Uterus (tissue), 4 donors: ENCODE measurements around the gene BCAS4. TPM values are rescaled to one million over a fixed set of nuclear protein-coding genes. Genes with fewer than 3 reads are reported as not detected.

Experiments
- DNase-seq, 2 donors: peaks; one replicate each; pipeline ENCODE4 v3.0.0-alpha.2; 2019 to 2020
- H3K27ac ChIP-seq, 2 donors: fragments of 200-600 bp; sonication (generic); 1 replicate in 1 of 2; 2 replicates in 1 of 2; pipeline ENCODE4 v1.5.1; 2016 to 2018
- H3K27me3 ChIP-seq, 2 donors: fragments of 200-600 bp; sonication (generic); one replicate each; pipeline ENCODE4 v1.5.1; 2018 to 2019; ENCODE audit warnings: control low read depth in 1 of 2
- H3K36me3 ChIP-seq, 2 donors: fragments of 200-600 bp; sonication (generic); one replicate each; pipeline ENCODE4 v1.5.1; 2019; ENCODE audit warnings: control low read depth in 1 of 2
- H3K4me1 ChIP-seq, 2 donors: fragments of 200-600 bp; sonication (generic); one replicate each; pipeline ENCODE4 v1.5.1; 2018 to 2019; ENCODE audit warnings: control low read depth in 1 of 2
- H3K4me3 ChIP-seq, 2 donors: fragments of 200-600 bp; sonication (generic); 1 replicate in 1 of 2; 2 replicates in 1 of 2; pipeline ENCODE4 v1.5.1; 2018 to 2019; ENCODE audit warnings: mild to moderate bottlenecking in 1 of 2
- H3K9me3 ChIP-seq, 2 donors: fragments of 200-600 bp; sonication (generic); one replicate each; pipeline ENCODE4 v1.5.1; 2019; ENCODE audit warnings: control low read depth in 1 of 2
- POLR2A ChIP-seq, 2 donors: fragments of 450-650 bp; IDR thresholded peaks; one replicate each; pipeline ENCODE4 v1.6.1; 2016; ENCODE audit warnings: antibody characterized with exemption in 2 of 2, mild to moderate bottlenecking in 1 of 2, moderate library complexity in 1 of 2
- intact Hi-C: fragments of 100-400 bp; cut with DNase I; formaldehyde crosslinking; loops from one replicate; pipeline ENCODE4 v1.15.1; 2023; ENCODE audit warnings: low total_unique reads
- total RNA-seq, 4 donors: library from RNA; depleted of rRNA in 3 of 4; stranded (reverse); fragments of >200 nt in 3 of 4; gene quantifications; one replicate each; pipeline versions ENCODE4 v1.1.0 to v1.2.4, GENCODE V29; 2014 to 2023
- TF ChIP-seq, protein P1 (sequence below), 4 experiments: fragments of 200-600 bp in 2 of 4; fragments of 450-650 bp in 2 of 4; sonication (generic) in 2 of 4; IDR thresholded peaks; one replicate each; pipeline ENCODE4 v1.5.1; 2016 to 2019; ENCODE audit warnings: antibody characterized with exemption in 4 of 4, mild to moderate bottlenecking in 2 of 4, moderate library complexity in 1 of 4
- donor health status: DM: yes; HTN: yes; CAD: no.

BCAS4 gene
- total RNA-seq, 4 donors from 2014 or later, result under 0.01 to 9.1 (median 3.5) TPM; not detected in 1

DNA sequence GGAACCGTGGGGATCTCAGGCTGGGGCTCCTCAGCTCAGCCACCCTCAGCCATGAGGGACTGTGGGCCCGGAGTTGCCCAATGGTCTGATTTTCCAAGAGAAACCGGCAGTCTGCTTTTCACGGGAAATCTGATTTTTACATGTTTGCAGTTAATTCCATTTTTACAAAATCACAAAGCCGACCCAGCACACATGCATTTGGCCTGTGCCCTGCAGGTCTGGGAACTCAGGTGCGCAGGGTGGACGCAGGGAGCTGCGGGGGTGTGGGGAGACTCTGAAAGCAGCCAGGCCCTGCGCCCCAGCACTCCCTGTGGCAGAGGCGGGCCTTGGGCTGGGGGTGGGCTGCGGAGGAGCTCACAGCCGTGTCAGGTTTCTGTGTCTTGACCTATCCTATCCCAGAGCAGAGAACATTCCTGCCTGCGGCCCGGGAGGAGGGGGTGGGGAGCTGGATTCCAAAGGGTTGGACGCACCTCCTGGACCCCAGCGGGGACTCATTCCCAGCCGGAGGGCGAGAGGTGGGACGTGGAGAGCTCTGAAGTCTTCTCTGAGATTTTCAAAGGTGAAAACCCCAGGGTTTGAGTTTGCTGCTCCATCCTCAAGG, 75.8 kb downstream of the BCAS4 start:
- intact Hi-C loops, result no loop called here
- Histone ChIP-seq H3K4me1 (no peaks in the 10 kb centered on the region), H3K27ac (no peak overlapping the region), H3K9me3 (no peaks in the 10 kb centered on the region), H3K4me3 (no peak overlapping the region), H3K27me3 (no peaks in the 10 kb centered on the region), H3K36me3 (no peaks in the 10 kb centered on the region)
- no peak for DNase-seq
- TF ChIP-seq, protein P1, sequence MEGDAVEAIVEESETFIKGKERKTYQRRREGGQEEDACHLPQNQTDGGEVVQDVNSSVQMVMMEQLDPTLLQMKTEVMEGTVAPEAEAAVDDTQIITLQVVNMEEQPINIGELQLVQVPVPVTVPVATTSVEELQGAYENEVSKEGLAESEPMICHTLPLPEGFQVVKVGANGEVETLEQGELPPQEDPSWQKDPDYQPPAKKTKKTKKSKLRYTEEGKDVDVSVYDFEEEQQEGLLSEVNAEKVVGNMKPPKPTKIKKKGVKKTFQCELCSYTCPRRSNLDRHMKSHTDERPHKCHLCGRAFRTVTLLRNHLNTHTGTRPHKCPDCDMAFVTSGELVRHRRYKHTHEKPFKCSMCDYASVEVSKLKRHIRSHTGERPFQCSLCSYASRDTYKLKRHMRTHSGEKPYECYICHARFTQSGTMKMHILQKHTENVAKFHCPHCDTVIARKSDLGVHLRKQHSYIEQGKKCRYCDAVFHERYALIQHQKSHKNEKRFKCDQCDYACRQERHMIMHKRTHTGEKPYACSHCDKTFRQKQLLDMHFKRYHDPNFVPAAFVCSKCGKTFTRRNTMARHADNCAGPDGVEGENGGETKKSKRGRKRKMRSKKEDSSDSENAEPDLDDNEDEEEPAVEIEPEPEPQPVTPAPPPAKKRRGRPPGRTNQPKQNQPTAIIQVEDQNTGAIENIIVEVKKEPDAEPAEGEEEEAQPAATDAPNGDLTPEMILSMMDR (IDR thresholded peaks at IDR 0.05), result no peak
- TF ChIP-seq POLR2A (IDR thresholded peaks at IDR 0.05), result no peak

DNA sequence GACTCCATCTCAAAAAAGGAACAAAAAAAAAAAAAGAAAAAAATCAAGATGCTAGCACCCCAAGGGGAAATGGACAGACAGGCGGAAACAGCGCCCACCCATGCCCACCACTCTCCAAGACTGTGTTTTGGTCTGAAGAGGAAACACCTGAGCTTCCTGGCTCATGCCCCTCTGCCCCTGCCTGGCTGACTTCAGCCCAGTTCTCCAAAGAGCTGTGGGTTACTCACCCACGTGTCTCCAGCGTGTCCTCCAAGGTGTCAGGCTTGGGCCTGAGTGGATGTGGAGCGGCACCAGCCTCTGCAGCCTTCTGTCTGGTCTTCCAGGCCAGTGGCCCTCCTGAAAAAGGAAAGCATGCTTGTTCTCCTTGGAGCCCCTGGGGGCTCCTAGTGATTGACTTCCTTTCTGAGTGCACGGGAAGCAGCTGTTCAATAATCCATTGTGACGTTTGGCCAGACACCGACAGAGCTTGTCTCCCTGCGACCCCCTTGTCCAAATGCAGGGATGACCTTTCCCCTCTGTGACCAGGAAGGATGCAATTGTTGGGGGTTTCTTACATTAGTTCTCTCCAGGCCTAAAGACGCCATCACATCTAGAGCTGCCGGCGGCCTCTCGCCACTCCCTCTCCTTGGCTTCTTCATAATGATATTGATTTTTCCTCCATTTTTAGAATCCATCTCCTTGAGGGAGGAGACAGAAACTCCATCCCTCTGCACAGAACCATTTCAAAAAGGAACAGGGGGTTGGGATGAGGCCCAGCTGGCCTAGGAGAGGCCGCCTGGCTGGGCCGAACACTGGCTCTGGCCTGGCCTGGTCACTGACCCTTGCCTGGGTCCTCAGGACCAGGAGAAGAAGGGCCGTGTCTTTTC, 77.9 kb downstream of the BCAS4 start:
- Histone ChIP-seq H3K9me3 (no peaks in the 10 kb centered on the region), H3K27me3 (no peaks in the 10 kb centered on the region), H3K36me3 (no peaks in the 10 kb centered on the region), H3K4me1 (no peaks in the 10 kb centered on the region), H3K27ac (no peak overlapping the region), H3K4me3 (no peak overlapping the region)
- intact Hi-C loops, result no loop called here
- TF ChIP-seq, protein P1 (IDR thresholded peaks at IDR 0.05), result no peak
- no peak for TF ChIP-seq POLR2A (IDR thresholded peaks at IDR 0.05)
- no peak for DNase-seq

DNA sequence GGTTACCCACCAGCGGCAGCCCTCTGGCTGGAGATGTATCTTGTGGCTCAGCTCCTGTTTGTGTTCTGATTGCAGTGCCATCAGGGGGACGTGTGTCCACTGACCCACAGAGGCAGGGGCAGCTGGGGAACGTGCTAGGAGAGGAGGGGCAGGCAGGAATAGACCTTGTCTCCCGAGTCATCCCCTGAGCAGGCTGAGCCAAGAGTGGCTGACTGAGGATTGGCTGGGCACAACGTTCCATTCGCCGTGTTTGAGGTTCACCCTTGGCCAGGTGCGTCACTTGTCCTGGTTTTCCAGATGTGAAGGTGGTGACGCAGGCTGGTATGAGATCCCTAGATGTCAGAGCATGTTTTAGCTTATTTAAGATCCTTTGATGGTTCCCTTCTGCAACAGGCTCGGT, 78.7 kb downstream of the BCAS4 start:
- intact Hi-C loops, result no loop called here
- H3K4me3 ChIP-seq, result no peak overlapping the region
- H3K4me1 ChIP-seq, result no peaks in the 10 kb centered on the region
- no peak for DNase-seq
- no peaks in the 10 kb centered on the region for H3K36me3 ChIP-seq
- H3K27ac ChIP-seq, result no peak overlapping the region
- H3K9me3 ChIP-seq, result no peaks in the 10 kb centered on the region
- TF ChIP-seq POLR2A (IDR thresholded peaks at IDR 0.05), result no peak
- TF ChIP-seq, protein P1 (IDR thresholded peaks at IDR 0.05), result no peak
- no peaks in the 10 kb centered on the region for H3K27me3 ChIP-seq

DNA sequence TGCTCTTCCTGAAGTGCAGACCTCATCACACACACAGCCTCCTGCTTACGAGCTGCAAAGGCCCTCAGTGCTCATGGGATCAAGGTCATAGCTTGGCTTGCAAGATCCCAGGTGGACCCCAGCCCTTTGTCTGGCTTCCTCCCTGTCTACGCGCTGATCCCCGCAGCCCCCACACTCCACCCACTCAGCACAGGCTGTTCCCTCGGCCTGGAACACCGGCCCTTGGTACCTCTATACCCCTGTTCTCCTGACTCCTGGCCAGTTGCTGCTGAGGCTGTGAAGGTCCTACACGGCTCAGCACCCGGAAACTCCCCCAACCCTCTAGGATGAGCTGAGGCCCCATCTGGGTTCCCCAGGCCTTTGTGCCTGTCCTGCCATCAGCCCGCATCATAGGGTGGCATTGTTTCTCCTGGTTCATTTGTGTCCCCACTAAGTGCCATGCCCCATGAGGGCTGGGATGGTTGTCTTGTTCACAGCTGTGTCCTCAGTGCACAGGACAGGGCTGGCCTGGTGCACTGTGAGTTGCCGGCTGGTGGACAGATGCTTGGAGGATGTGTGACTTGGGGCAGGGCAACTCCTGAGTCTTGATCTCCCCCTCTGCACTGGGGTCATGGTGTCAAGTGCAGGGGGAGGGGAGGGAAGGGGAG, 79.4 kb downstream of the BCAS4 start:
- H3K9me3 ChIP-seq, result no peaks in the 10 kb centered on the region
- H3K27me3 ChIP-seq, result no peaks in the 10 kb centered on the region
- no peak overlapping the region for H3K4me3 ChIP-seq
- no peak for DNase-seq
- no peak overlapping the region for H3K27ac ChIP-seq
- H3K36me3 ChIP-seq, result no peaks in the 10 kb centered on the region
- TF ChIP-seq, protein P1 (IDR thresholded peaks at IDR 0.05), result no peak
- no peak for TF ChIP-seq POLR2A (IDR thresholded peaks at IDR 0.05)
- H3K4me1 ChIP-seq, result no peaks in the 10 kb centered on the region
- intact Hi-C loops, result no loop called here
